ENCODE data around the gene PACRG. TPM values are rescaled to one million over a fixed set of nuclear protein-coding genes. Genes with fewer than 3 reads are reported as not detected.
"Not testable (repeated sequence)": the region's sequence is repeated elsewhere in the genome, so short reads cannot be mapped to it uniquely, and the experiment has no call there.

Gene PACRG
- total RNA-seq, 1 donor from 2014 or later = 7.4 TPM

- intact Hi-C loops (cut with DNase I) = no loop called here
- DNase-seq (no peak), ATAC-seq (ENCODE audit: poor library complexity) (no peak)
These were observed 234.3 kb downstream of the PACRG start for GRCh38 chr6:162962093-162962492.

DNA sequence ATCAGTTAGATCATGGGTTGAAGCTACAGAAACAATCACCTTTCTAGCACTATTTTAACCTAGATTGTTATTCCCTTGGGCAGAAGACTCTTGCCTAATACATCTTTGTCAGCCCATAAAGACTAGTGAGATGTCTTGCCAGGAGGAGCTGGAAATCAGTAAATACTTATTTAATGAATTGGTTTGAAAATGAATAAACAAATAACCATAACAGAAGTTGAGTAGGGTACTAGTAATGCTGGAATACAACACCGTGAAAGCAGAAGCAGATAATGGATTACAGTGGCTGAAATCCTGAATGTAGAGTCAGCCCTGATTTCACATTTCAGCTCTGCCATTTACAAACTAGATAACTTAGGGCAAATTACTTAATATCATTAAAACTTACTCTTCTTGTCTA, 236.1 kb downstream of the PACRG start:
- intact Hi-C loops (cut with DNase I) = no loop called here
- no peak for ATAC-seq (ENCODE audit: poor library complexity)

GRCh38 chr6:162964488-162965140, 236.8 kb downstream of the PACRG start:
- DNase-seq (peak; percentile 77), ATAC-seq (ENCODE audit: poor library complexity) (peak; percentile 89)
- intact Hi-C loops (cut with DNase I) = no loop called here

More for the DNA sequence above, 236.1 kb downstream of the PACRG start:
- no peak for DNase-seq

- peak; percentile 12 for ATAC-seq (ENCODE audit: poor library complexity)
These were observed 237.6 kb downstream of the PACRG start for GRCh38 chr6:162965366-162965765.

DNA sequence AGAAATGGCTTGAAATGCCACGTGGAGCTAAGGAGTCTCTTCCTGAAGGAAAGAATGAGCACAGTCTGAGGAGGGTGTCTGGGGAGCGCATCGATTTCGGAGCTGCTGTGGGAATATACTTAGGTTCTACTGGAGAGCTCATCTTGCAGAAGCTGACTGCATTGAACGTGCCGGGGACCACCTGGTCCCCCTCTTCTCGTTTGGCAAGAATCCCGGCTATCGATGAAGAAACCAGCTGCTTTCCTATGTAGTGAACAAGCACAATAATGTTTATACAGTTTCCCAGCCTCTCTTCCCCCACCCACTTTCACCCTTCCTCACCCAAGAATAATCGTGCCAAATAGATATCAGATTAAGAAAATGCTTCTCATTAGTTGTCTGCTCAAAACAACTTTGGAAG, 242.5 kb downstream of the PACRG start:
- no peak for DNase-seq
- intact Hi-C loops (cut with DNase I) = no loop called here
- ATAC-seq (ENCODE audit: poor library complexity) = no peak

More at GRCh38 chr6:162965366-162965765, 237.6 kb downstream of the PACRG start:
- intact Hi-C loops (cut with DNase I) = no loop called here
- DNase-seq = no peak

DNA sequence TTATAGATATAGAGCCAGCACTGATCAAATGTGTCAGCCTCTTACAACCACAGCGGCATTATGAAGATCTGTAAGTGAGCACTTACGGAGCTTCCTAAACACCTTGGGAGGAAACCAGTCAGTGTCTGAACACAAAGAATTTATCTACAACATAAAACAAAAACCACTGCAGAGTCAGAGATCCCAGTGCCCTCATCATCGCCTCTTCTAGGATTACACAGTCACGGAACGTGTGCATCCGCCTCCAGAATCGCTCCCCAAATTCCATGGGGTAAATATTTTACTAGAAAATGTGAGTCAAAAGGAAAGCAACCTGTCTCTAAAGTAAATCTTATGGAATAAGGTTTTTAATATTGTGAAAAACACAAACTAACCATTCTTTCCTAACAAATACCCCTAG, 243.6 kb downstream of the PACRG start:
- intact Hi-C loops (cut with DNase I) = no loop called here

DNA sequence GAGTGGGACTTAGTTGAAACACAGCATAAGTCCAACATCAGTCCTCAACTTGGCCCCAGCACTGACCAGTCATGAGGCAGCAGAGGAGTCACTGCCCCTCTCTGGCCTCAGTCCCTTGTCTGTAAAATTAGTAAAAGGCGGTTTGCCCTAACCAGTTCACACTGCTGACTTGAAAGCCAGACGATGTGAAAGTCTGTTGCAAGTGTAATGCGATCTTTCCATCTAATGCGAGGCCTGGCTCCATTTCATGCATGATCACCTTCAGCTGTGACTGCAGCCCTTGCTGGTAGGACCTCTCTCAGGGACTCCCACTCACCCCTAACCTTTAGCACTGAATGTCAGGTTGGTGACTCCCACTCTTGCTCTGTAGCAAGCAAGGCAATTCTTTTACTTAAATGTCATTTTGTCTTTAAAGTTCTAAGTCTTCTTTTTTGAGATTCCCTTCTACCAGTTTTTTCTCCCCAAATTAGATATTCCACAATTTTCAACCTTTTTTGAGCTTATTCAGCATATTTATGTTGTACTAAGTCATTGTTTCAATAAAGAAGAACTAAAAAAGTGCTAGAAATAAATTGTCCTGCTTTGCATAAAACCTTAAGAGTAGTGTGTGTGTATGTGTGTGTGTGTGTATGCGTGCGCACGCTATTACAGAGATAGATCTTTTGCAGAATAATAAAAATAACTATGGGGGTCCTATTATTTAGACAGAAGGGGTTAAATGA, 245.5 kb downstream of the PACRG start:
- no peak for ATAC-seq (ENCODE audit: poor library complexity)
- intact Hi-C loops (cut with DNase I) = no loop called here
- DNase-seq = no peak

More for the DNA sequence above, 243.6 kb downstream of the PACRG start:
- ATAC-seq (ENCODE audit: poor library complexity) (no peak), DNase-seq (no peak)

DNA sequence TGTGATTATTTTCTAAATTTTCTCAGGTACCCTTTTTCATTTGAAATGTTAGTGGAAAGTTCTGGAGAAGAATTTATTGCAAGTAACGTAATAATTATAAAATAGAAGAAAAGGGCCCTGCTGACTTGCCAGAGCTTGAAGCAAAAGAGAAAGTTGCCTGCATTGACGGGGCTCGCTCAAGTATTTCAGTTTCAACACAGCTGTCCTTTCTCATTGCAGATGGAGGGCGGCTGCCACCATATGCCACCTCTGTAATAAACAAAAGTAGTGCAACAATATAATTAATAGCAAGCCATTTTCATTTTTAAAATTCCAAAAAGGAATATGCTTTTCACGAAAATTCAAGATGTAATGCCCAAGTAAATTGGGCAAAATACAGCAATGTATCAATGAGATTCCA, 246.2 kb downstream of the PACRG start:
- intact Hi-C loops (cut with DNase I) = no loop called here
- DNase-seq (no peak), ATAC-seq (ENCODE audit: poor library complexity) (no peak)

DNA sequence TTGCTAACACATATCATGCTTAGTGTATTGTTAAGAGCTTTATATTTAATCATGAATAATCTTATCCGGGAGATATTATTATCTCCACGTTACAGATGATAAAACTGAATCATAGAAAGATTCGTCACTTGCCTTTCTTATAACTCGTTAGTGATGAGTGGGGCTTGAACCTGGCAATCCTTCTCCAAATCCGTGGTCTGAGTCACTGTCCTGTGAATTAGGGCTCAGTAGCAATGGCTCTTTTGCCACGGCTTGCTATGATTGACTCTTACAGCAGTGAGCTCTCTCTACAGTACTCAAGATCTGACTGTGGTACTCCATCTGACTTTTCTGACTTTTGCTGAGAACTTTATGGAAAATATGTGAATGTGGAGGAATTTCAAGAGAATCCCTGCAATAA, 246.9 kb downstream of the PACRG start:
- no peak for ATAC-seq (ENCODE audit: poor library complexity)
- intact Hi-C loops (cut with DNase I) = no loop called here

GRCh38 chr6:162976141-162976540, 248.4 kb downstream of the PACRG start:
- no peak for DNase-seq

More for the DNA sequence above, 246.9 kb downstream of the PACRG start:
- DNase-seq = no peak

GRCh38 chr6:162983234-162983633, 255.5 kb downstream of the PACRG start:
- DNase-seq; ATAC-seq (ENCODE audit: poor library complexity); intact Hi-C loops (cut with DNase I): not testable (repeated sequence)

More at GRCh38 chr6:162976141-162976540, 248.4 kb downstream of the PACRG start:
- ATAC-seq (ENCODE audit: poor library complexity) = no peak
- intact Hi-C loops (cut with DNase I) = no loop called here

- DNase-seq (no peak), ATAC-seq (ENCODE audit: poor library complexity) (no peak)
- intact Hi-C loops (cut with DNase I) = no loop called here
These were observed 271.0 kb downstream of the PACRG start for GRCh38 chr6:162998777-162999176.

DNA sequence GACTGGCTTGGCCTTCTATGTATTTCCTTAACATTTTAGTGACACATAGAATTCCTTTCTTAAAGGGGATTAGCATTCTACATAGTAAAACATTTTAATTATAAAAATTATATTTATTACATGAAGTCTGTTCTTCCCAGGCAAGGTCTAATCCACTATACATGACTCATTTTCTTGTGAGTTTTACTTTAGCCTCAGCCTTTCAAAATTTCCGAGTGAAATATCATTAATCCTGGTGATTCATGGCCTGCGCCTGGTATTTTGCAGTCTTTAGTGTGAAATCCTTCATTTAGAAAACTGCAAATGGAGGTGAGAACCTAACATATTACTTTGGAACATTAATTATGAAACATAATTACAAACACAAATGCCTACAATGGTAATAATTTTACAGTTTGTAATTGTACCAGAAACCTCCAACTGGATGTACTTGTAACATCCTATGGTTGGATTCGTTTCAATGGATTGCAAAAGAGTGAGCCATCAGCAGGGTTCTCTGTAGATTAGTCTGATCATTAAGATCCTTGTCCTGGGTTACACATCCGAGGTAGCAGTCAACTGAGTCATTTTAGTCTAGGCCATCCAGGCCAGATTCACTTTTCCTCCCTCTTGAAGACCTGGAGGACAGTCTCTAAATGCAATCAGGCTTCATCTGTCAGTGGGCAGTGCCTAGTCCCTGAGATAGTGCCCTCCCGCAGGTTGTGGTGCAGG, 272.0 kb downstream of the PACRG start:
- DNase-seq = no peak
- intact Hi-C loops (cut with DNase I) = no loop called here
- ATAC-seq (ENCODE audit: poor library complexity) = no peak

DNA sequence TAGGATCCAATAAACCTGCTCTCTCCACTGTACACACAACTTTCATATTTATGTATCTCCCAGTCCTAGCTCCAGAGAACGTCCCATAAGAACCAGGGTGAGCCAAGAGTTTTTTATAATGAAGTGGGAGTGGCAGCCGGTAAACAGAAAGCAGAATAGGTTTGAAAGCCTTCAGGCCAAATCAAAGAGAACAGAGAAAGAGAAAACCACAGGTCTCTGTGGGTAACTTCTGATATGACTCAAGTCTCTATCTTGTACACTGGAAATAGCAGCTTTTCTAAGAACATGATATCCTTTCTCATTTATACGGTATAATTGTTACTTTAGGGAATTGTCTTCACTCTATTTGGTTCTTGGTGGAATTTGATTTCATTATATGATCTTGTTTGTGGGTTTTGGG, 273.6 kb downstream of the PACRG start:
- DNase-seq (no peak), ATAC-seq (ENCODE audit: poor library complexity) (peak; percentile 34)
- intact Hi-C loops (cut with DNase I) = no loop called here

GRCh38 chr6:163008186-163008585, 280.4 kb downstream of the PACRG start:
- DNase-seq = no peak
- ATAC-seq (ENCODE audit: poor library complexity) = no peak
- intact Hi-C loops (cut with DNase I) = no loop called here

- intact Hi-C loops (cut with DNase I) = no loop called here
- ATAC-seq (ENCODE audit: poor library complexity) = no peak
- no peak for DNase-seq
These were observed 280.9 kb downstream of the PACRG start for GRCh38 chr6:163008626-163009025.

DNA sequence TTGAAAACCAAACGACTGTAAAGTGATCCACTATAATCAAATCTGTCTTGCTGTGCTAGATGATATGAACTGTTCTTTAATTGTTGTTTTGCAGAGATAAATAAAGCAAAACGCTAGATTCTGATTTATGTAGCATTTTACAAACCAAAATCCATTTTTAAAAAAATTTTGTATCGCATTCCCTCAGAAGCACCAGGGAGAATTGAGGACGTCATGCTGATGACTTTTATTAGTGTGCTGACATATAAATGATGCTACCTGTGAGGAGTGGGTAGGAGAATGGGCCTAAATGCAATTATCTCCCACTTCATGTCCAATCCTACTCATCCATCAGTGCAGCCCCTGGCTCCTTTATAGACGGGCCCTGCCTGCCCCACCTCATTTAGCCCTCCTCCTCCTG, 282.4 kb downstream of the PACRG start:
- ATAC-seq (ENCODE audit: poor library complexity) = no peak
- intact Hi-C loops (cut with DNase I) = no loop called here
- no peak for DNase-seq

GRCh38 chr6:163014736-163015135, 287.0 kb downstream of the PACRG start:
- intact Hi-C loops (cut with DNase I) = no loop called here
- no peak for DNase-seq
- no peak for ATAC-seq (ENCODE audit: poor library complexity)

DNA sequence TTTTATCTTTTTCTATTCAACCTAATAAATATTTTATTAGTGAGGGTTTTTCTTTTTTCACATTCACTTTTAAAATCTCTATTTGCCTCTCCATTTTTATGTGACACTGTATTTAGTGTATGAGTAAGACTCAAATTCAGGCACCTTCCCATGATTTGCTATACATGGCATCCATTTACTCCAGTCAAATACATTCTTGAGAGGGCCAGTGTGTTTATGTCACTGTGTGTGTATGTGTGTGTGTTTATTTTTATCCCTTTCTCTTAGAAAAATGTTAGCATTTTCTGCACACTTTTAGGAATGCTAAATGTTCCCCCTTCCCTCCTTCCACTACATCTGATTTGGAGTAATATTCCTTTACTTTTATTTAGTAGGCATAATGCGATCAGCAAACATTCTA, 290.0 kb downstream of the PACRG start:
- intact Hi-C loops (cut with DNase I) = no loop called here
- DNase-seq = no peak
- no peak for ATAC-seq (ENCODE audit: poor library complexity)

DNA sequence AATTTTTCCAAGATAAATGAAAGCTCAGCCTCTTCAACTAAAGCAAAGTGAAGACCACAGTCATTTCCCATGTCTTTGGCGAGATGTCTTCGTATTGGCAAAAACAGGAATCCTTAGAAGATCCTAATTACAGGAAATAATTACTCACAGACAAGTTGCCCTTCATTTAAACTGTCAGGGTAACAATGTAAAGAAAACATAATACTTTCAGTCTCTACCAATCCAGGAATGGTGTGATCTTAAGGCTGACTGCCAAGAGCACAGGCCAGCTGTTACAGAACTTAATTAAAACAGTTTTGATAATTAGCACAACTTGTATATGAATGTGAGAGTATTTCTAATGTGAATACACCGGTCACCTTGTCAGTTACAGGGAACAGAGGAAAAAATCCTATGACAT, 292.2 kb downstream of the PACRG start:
- ATAC-seq (ENCODE audit: poor library complexity) (no peak), DNase-seq (no peak)
- intact Hi-C loops (cut with DNase I) = no loop called here

All from Right ventricle myocardium superior (tissue), 1 donor.